Skeletal muscle satellite cell (primary cell): ENCODE data around the gene CA5A. TPM values are rescaled to one million over a fixed set of nuclear protein-coding genes. Genes with fewer than 3 reads are reported as not detected.
"Not testable (repeated sequence)": the region's sequence is repeated elsewhere in the genome, so short reads cannot be mapped to it uniquely, and the experiment has no call there.

ENCODE experiments used
- H3K27me3 ChIP-seq: 2 replicates; pipeline ENCODE4 v1.7.0; 2013; ENCODE audit warnings: low read length; ENCODE audit not compliant: control insufficient read depth, insufficient read depth
- H3K36me3 ChIP-seq: 2 replicates; pipeline ENCODE4 v1.7.0; 2013; ENCODE audit warnings: mild to moderate bottlenecking, control low read depth, low read length; ENCODE audit not compliant: insufficient read depth
- H3K4me1 ChIP-seq: 2 replicates; pipeline ENCODE4 v1.7.0; 2013; ENCODE audit warnings: low read length; ENCODE audit not compliant: control insufficient read depth, insufficient read depth
- H3K4me2 ChIP-seq: 2 replicates; pipeline ENCODE4 v1.7.0; 2013; ENCODE audit warnings: mild to moderate bottlenecking, low read length
- H3K4me3 ChIP-seq: 2 replicates; pipeline ENCODE4 v1.7.0; 2013; ENCODE audit warnings: low read length
- H3K9ac ChIP-seq: 2 replicates; pipeline ENCODE4 v1.7.0; 2013; ENCODE audit warnings: mild to moderate bottlenecking, low read depth, low read length, moderate library complexity
- H3K9me3 ChIP-seq: replicated peaks from 2 replicates; pipeline ENCODE4 v1.7.0; 2013; ENCODE audit warnings: mild to moderate bottlenecking, control low read depth, low read length
- total RNA-seq: library from RNA; depleted of rRNA; stranded (reverse); fragments of >200 nt; gene quantifications from 2 replicates; pipeline ENCODE4 v1.2.3, GENCODE V29; 2012; rRNA removed

CA5A gene
- total RNA-seq, result not detected in 2 replicates

DNA sequence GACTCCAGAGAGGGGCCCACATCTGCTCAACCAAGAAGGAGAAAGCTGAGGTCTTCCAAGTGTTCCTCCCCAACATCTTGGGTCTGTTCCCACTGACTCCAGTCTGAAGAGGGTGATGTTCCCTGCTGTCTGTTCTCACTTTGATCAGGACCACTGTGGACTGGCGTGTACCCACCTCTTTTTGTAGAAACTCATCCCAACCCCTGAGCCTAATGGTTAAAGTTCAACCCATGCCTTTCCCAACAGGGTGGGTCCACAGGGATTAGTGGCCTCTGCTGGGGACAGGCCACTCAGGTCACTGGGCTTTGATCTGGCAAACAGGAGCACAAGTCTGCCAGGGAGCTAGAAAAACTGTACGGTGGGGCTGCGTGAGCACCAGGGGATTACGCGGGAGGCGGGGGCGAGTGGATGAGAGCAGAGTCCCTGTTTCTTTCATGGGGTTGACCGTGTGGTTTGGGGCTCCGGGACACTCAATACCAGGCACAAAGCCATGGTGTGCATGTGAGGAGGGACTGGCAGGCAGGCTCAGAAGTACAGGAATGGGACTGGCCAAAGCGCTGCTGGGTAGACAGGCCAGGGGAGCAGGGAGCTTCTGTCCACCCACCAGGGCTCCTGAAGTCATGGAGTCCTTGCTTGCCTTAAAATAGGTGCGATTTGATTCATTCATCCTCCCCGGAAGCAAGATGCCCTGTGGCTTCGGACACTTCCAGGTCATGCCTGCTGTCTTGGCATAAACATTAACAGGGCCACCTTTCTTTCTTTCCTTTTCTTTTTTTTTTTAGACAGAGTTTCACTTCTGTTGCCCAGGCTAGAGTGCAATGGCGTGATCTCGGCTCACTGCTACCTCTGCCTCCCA, at the start of gene CA5A:
Gene CA5A, minus strand, starts transcription at position 155 of the 856 bp plus-strand sequence. Its CDS starts 79 bp downstream, at position 76.
- no peak within 1 kb of the TSS for H3K9ac ChIP-seq
- H3K36me3 ChIP-seq, result no peaks in the 10 kb centered on the region
- no peak within 1 kb of the TSS for H3K4me2 ChIP-seq
- peaks cover 23% of the 10 kb centered on the region for H3K27me3 ChIP-seq
- H3K4me3 ChIP-seq, result no peak within 1 kb of the TSS
- no peaks in the 10 kb centered on the region for H3K9me3 ChIP-seq
- H3K4me1 ChIP-seq, result no peaks in the 10 kb centered on the region

DNA sequence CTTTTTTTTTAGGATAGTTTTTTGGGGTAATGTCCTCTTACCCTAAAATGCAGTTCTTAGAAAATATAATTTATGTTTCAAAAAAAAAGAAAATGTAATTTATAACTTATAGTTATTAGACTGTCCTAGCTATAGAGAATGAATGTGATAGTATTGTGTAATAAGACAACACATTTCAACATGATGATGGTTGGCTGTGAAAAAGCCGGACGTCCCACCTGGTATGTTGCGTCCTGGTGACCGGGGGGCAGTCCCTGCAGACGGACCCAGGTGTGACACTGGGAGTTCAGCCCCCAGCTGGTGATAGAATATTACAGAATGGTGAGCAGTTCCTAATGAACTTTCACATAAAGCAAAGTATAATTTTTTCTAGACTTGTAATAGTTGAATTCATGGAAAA, 49.2 kb upstream of the CA5A start:
- H3K4me2 ChIP-seq, H3K4me3 ChIP-seq, H3K27me3 ChIP-seq, H3K9me3 ChIP-seq, H3K4me1 ChIP-seq, H3K9ac ChIP-seq: not testable (repeated sequence)
- H3K36me3 ChIP-seq, result peaks cover 17% of the 10 kb centered on the region

DNA sequence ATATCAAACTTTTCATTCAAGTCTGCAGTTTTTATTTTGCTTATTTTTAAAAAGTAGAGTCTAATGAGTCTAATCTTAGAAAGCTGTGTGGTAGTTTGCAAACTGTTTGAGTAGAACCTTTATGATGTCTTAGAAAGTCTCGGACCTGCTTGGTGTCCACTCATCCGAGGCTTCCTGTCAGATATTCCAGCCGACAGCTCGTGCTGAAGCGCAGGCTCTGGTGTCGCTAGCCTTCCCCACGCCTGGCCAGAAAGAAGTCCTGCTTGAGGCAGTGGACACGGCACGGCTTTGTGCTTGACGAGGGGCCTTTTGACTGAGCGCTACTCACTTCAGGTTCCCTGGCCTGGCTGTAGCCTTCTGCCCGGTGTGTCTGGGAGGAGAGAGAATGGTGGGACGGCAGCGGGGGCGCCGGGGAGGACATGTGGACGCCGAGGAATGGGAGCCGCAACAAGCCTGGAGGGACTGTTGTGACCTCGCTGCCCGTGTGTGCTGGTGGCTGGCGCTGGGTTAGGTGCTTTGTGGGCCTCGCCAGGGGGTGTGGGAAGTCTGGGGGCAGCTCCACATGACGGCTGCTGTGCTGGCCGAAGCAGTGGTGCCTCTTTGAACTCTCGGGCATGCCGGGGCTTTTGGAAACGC, 48.4 kb upstream of the CA5A start:
- H3K4me3 ChIP-seq, result no peak overlapping the region
- no peak overlapping the region for H3K4me2 ChIP-seq
- no peaks in the 10 kb centered on the region for H3K27me3 ChIP-seq
- H3K9me3 ChIP-seq, result no peaks in the 10 kb centered on the region
- peaks cover 9% of the 10 kb centered on the region for H3K4me1 ChIP-seq
- H3K36me3 ChIP-seq, result peaks cover 17% of the 10 kb centered on the region
- H3K9ac ChIP-seq, result no peak overlapping the region

DNA sequence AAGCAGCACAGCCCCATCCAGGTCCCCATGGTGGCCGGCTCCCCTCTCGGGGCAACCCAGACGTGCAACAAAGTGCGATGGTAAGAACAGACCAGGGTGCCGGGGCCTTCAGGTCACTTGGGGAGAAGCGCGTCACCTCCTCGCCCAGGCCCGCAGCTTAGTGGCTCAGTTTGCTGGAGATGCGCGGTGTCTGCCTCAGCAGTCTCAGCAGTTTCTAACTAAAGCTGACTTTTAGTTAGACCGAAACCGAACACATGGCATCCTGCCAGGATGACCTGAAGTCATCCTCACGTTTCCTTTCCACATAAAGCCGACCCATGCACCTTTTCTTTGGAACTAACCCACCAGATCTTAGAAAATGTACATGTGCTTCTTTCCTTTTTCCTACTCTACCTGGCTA, 47.9 kb upstream of the CA5A start:
- H3K9me3 ChIP-seq, H3K9ac ChIP-seq, H3K4me2 ChIP-seq, H3K4me1 ChIP-seq, H3K4me3 ChIP-seq, H3K27me3 ChIP-seq: not testable (repeated sequence)
- H3K36me3 ChIP-seq, result peaks cover 17% of the 10 kb centered on the region

DNA sequence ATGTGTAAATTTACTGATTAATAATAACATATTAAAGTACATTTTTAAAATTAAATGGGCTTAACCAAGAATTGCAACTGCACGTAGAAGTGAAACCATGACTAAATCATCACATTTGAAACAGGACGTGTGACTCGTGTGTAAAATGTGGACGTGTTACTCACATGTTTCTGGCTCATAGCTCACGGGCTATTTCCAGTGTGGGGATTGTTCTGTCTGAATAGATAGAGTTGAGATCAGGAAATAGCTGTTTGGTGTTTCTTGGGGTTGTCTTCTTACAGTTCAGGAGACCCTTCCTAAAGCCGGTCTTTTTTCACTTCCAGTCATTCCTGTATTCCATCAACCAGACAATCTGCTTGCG, 47.4 kb upstream of the CA5A start:
- not testable (repeated sequence) for H3K9me3 ChIP-seq, H3K27me3 ChIP-seq, H3K4me2 ChIP-seq, H3K4me3 ChIP-seq, H3K4me1 ChIP-seq, H3K9ac ChIP-seq
- peaks cover 17% of the 10 kb centered on the region for H3K36me3 ChIP-seq

DNA sequence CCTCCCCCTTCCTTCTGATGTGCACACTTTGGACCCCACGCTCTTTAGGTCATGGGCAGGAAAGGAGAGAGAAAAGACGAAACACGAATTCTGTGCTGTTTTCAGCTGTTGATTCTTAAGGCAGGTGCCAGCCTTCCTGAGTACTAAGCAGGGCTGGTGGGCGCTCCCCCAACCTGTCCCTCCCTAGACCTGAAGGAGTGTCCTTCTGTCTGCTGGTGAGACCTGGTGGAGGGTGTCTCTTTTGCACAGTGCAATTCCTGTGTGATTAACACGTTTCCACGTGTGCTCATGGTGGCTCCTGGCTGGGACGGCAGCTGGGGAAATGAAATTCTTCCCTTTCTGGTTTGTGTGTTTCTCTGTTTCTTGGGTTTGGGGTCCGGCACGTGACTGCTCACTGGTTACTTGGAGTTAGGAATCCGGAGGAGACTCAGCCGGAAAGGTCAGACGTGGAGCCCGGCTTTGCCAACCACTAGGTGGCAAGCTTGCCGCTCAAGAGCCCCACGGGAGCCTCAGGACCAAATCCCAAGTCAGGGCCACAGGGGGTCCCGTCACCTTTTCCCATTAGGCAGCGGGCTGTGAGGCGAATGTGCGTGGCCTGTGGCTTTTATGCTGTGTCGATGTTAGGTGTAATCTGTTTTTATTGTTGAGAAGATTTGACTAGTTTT, 46.9 kb upstream of the CA5A start:
- H3K9me3 ChIP-seq, H3K4me2 ChIP-seq, H3K27me3 ChIP-seq, H3K4me3 ChIP-seq, H3K9ac ChIP-seq, H3K4me1 ChIP-seq: not testable (repeated sequence)
- peaks cover 18% of the 10 kb centered on the region for H3K36me3 ChIP-seq

DNA sequence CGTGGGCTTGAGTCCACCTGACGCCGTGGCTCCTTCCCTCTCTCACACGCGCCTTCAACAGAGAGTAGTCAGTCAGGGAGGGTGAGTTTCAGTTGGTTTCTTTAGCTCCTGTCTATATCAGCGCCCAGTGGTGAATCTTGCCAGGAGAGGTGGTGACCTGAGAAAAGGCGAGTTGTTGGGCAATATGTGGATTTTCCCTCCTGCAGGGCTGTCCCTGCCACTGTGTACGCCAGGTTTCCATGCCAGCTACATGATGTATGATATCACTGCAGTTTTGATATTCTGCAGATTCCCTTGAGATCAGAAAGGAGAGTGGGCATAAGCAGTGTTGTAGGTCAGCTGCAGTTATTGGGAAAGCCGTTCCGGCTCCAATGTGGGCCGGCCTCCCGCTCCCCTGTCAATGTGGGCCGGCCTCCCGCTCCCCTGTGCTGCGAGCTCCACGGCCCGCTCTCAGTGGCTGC, 46.3 kb upstream of the CA5A start:
- no peak overlapping the region for H3K4me2 ChIP-seq
- H3K27me3 ChIP-seq, result no peaks in the 10 kb centered on the region
- peaks cover 20% of the 10 kb centered on the region for H3K36me3 ChIP-seq
- no peak overlapping the region for H3K4me3 ChIP-seq
- no peaks in the 10 kb centered on the region for H3K9me3 ChIP-seq
- no peak overlapping the region for H3K9ac ChIP-seq
- peaks cover 9% of the 10 kb centered on the region for H3K4me1 ChIP-seq

DNA sequence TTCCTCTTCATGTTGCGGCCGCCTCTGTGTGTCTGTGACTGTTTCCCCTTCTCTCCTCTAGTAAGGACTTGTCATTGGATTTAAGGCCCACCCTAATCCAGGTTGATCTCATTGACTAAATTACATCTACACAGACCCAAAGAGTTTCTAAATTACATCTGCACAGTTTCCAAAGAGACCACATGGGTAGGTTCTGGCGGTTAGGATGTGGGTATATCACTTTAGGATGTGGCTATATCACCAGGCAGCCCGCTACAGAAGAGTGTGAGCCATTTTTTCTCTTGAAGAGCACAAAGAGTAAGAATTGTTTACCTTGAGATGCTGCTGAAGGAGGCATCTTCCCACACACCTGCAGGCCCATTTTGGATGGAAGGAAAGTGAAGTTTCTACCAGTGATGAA, 45.0 kb upstream of the CA5A start:
- peaks cover 20% of the 10 kb centered on the region for H3K36me3 ChIP-seq
- H3K9ac ChIP-seq, H3K9me3 ChIP-seq, H3K4me3 ChIP-seq, H3K4me1 ChIP-seq, H3K27me3 ChIP-seq, H3K4me2 ChIP-seq: not testable (repeated sequence)

DNA sequence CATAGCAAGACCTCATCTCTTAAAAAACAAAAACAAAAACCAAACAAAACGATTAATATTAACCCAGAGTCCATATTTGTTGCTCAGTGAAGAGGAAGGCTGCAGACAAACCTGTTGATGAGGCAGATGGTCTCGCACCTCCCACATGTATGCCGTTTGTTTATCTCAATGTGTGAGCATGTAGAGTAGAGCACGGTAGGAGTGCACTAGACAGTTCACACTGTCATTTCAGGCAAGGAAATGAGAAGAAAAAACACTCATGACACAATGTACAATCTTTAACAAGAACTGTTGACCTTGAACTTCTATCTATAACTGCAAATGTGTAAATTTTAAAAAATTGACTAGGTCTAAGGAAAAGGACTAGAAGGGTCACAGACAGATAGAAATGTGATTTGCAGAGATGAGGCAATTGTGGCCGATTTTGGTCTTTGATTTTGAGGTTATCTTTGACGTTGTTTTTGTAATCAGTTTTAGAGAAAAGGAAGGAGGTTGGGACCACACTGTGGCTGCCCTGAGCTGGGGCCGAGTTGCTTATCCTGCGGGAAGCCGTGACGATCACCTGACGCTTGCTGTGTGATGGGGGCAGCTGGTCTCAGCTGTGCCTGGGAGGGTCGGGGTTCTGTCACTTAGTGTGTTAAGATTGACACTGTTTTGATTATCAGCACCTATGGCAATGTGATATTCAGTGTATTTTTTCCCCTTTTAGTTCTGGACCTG, 43.7 kb upstream of the CA5A start:
- not testable (repeated sequence) for H3K9me3 ChIP-seq, H3K4me1 ChIP-seq

DNA sequence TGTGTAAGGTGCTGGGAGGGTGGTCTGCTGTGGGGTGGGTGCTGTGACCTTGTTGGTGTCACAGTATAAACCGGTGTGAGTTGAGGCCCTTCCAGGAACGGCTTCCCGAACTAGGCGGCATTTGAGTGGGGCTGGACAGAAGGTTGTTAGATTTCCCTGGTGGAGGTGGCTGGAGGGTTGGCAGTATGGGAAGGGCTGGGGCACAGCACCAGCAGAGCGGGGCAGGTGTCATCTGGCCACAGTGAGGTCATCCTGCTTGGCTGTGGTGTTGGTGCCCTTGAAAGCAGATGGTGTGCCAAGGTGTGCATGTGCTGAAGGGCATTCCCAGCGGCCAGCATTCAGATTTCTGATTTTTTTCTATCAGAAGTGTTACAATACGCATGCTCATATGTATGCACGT, 43.0 kb upstream of the CA5A start:
- Histone ChIP-seq H3K4me1 (no peaks in the 10 kb centered on the region), H3K4me2 (no peak overlapping the region), H3K36me3 (peaks cover 11% of the 10 kb centered on the region), H3K27me3 (no peaks in the 10 kb centered on the region), H3K4me3 (no peak overlapping the region), H3K9me3 (no peaks in the 10 kb centered on the region), H3K9ac (no peak overlapping the region)

More for the DNA sequence above, 43.7 kb upstream of the CA5A start:
- H3K36me3 ChIP-seq, result peaks cover 17% of the 10 kb centered on the region
- H3K4me3 ChIP-seq, H3K9ac ChIP-seq, H3K27me3 ChIP-seq, H3K4me2 ChIP-seq: not testable (repeated sequence)

DNA sequence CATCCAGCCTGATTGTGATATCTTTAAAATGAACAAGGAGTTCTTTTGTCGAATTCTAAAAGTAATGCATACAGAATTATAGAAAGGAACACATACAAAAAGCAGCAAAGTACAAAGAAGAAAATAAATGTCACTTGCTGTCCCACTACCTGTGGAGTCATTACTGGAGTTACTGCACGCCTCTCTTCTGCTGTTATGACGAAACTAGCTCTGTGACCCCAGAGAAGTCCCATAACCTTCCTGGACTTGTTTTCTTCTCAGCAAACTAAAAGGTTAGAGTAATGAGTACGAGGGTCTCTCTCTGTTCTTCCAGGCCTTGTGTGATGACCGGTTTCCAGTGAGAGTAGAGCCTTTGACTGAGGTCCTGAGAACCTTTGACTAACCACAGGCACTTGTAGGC, 41.8 kb upstream of the CA5A start:
- H3K36me3 ChIP-seq, result peaks cover 9% of the 10 kb centered on the region
- no peak overlapping the region for H3K4me2 ChIP-seq
- H3K9me3 ChIP-seq, result no peaks in the 10 kb centered on the region
- H3K4me1 ChIP-seq, result no peaks in the 10 kb centered on the region
- H3K9ac ChIP-seq, result no peak overlapping the region
- H3K27me3 ChIP-seq, result no peaks in the 10 kb centered on the region
- H3K4me3 ChIP-seq, result no peak overlapping the region
